T47D (cell line): ENCODE data around the gene EVPL.
"Not testable (repeated sequence)": the region's sequence is repeated elsewhere in the genome, so short reads cannot be mapped to it uniquely, and the experiment has no call there.

Experiments
- DNase-seq, 2 experiments: peaks; one replicate each; pipeline versions ENCODE4 v3.0.0 to v3.0.0-alpha.2; 2011 to 2012; ENCODE audit warnings: low read depth in 1 of 2, low spot score in 1 of 2
- JUND ChIP-seq: IDR thresholded peaks from 2 replicates; pipeline ENCODE4 v1.6.1; 2012; ENCODE audit warnings: low read depth
- in situ Hi-C: cut with HindIII; loops from 2 replicates; pipeline ENCODE4 v1.10.0; 2016; ENCODE audit warnings: low sequenced_read_pairs, low pct_unique_long_range_greater_than_20kb

The EVPL gene

GRCh38 chr17:76027159-76027839 lies at the start of gene EVPL:
Gene EVPL, minus strand, starts transcription at chr17:76027306. Its CDS starts 108 bp downstream, at chr17:76027198.
- DNase-seq = peak; percentile 83 to 100
- in situ Hi-C loops = no loop called here
- no peak for TF ChIP-seq JUND

GRCh38 chr17:76076146-76076764 lies 49.1 kb upstream of the EVPL start:
- no peak for TF ChIP-seq JUND
- in situ Hi-C loops = no loop called here
- peak in 1 of 2 experiments; percentile 29 for DNase-seq

- no peak for TF ChIP-seq JUND
- in situ Hi-C loops = no loop called here
- peak; percentile 59 to 86 for DNase-seq
These were observed 48.4 kb upstream of the EVPL start for GRCh38 chr17:76075364-76076145.

GRCh38 chr17:76074390-76075363 lies 47.6 kb upstream of the EVPL start, which contains the start of gene GALR2:
Gene GALR2, plus strand, starts transcription at chr17:76074781. Its CDS starts 103 bp downstream, at chr17:76074884.
- in situ Hi-C loops = no loop called here
- no peak for TF ChIP-seq JUND
- no peak for DNase-seq

- peak; percentile 95 to 98 for DNase-seq
- in situ Hi-C loops = no loop called here
- no peak for TF ChIP-seq JUND
These were observed 45.2 kb upstream of the EVPL start, which contains the start of gene SRP68 for GRCh38 chr17:76072148-76072858. Gene SRP68, minus strand, starts transcription at chr17:76072517. Its CDS starts 26 bp downstream, at chr17:76072491.

- no peak for TF ChIP-seq JUND
- in situ Hi-C loops = no loop called here
- no peak for DNase-seq
These were observed 44.5 kb upstream of the EVPL start for GRCh38 chr17:76071531-76072147.

- no peak for DNase-seq
- TF ChIP-seq JUND = no peak
- in situ Hi-C loops = no loop called here
These were observed 38.7 kb upstream of the EVPL start for GRCh38 chr17:76065775-76066174.

GRCh38 chr17:76063875-76064546 lies 36.9 kb upstream of the EVPL start:
- DNase-seq = no peak
- no peak for TF ChIP-seq JUND
- in situ Hi-C loops = no loop called here

- in situ Hi-C loops, DNase-seq: not testable (repeated sequence)
These were observed 31.2 kb upstream of the EVPL start for GRCh38 chr17:76058264-76058663.

- peak in 1 of 2 experiments; percentile 54 for DNase-seq
- no peak for TF ChIP-seq JUND
- in situ Hi-C loops = no loop called here
These were observed 29.8 kb upstream of the EVPL start for GRCh38 chr17:76056882-76057281.

- in situ Hi-C loops = no loop called here
- DNase-seq = peak in 1 of 2 experiments; percentile 35
- no peak for TF ChIP-seq JUND
These were observed 27.0 kb upstream of the EVPL start for GRCh38 chr17:76054112-76054476.
